PFSK-1 (cell line): ENCODE data around the gene SRMS.

Source experiments
- POLR2AphosphoS5 ChIP-seq: IDR thresholded peaks from 2 replicates; pipeline ENCODE4 v1.6.1; 2012; ENCODE audit warnings: low read depth, mild to moderate bottlenecking, control low read depth, low read length, moderate library complexity
- SIN3A ChIP-seq: IDR thresholded peaks from 2 replicates; pipeline ENCODE4 v1.6.1; 2012; ENCODE audit warnings: mild to moderate bottlenecking, low read length, moderate library complexity, borderline replicate concordance; ENCODE audit not compliant: insufficient read depth
- TAF1 ChIP-seq: IDR thresholded peaks from 2 replicates; pipeline ENCODE4 v1.6.1; 2012; ENCODE audit warnings: low read length, control low read depth, borderline replicate concordance; ENCODE audit not compliant: insufficient read depth

DNA sequence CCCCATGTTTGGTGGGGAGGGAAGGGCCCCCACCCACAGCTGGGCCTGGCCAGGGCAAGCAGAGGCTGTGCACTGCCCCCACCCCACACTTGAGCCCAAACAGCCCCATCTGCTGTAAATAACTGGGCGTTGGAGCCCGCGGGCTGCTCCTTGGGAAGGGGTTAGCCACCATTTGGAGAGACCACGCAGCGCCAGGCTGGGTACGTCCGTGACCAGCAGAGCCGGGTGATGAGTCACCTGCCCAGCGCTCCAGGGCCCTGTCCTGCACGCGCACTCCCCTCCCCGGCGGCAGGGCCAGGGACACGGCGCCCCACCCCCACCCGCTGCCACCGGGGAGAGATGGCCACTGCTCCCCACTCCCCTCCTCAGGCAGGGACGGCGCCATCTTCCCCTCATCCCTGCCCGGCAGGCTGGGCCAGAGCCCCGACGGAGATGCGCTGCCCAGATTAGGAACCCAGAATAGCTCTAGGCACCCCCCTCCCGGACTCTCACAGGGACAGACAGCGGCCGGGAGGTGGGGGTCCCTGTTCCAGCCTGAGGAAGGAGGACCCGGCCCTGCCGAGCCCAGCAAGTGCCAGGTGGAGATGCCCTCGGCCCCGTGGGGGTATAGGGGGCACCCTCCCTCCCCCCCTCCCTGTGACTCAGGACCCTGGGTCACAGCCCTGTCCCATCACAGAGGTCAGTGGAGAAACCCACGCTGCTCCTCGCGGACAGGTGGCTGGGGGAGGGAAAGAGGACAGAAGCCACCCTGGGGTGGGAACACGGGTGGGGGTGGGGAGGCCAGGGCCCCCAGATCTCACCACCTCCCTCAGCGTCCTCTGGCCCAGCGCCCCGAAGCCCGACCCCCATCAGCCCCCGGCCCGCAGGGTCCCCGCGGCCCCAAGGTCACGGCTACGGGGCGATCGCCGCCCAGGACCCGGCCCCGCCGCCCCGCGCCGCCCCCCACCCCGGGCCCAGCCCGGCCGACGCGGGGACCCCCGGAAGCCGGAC lies 49.3 kb downstream of the SRMS start:
- TF ChIP-seq POLR2AphosphoS5 (no peak), SIN3A (no peak), TAF1 (no peak)
